Psoas muscle (tissue), 8 donors: ENCODE results near the gene OPALIN. TPM values are rescaled to one million over a fixed set of nuclear protein-coding genes. Genes with fewer than 3 reads are reported as not detected.

ENCODE experiments used
- ATAC-seq, 4 donors: fragments of 200-7000 bp; cut with Tn5 transposase; one replicate each; pipeline ENCODE4 v1.9.1; 2020; ENCODE audit warnings: moderate library complexity in 3 of 4, mild to moderate bottlenecking in 2 of 4
- DNase-seq, 2 donors: peaks; one replicate each; pipeline ENCODE4 v3.0.0-alpha.2; 2020
- H3K27ac ChIP-seq: fragments of 200-600 bp; one replicate; pipeline ENCODE4 v1.8.0; 2022
- H3K27me3 ChIP-seq, 3 donors: fragments of 200-600 bp in 1 of 3; one replicate each; pipeline versions ENCODE4 v1.6.1 to v1.8.0; 2013 to 2022; ENCODE audit warnings: low read length in 2 of 3, mild to moderate bottlenecking in 2 of 3, moderate library complexity in 1 of 3; ENCODE audit not compliant: insufficient read depth in 3 of 3
- H3K36me3 ChIP-seq, 2 donors: fragments of 200-600 bp in 1 of 2; one replicate each; pipeline versions ENCODE4 v1.6.1 to v1.8.0; 2013 to 2022; ENCODE audit warnings: low read depth in 1 of 2, mild to moderate bottlenecking in 1 of 2, moderate library complexity in 1 of 2; ENCODE audit not compliant: insufficient read depth in 1 of 2
- H3K4me1 ChIP-seq: fragments of 200-600 bp; one replicate; pipeline ENCODE4 v1.8.0; 2022
- H3K4me3 ChIP-seq: fragments of 200-600 bp; one replicate; pipeline ENCODE4 v1.8.0; 2022; ENCODE audit warnings: mild to moderate bottlenecking
- H3K9me3 ChIP-seq: fragments of 200-600 bp; one replicate; pipeline ENCODE4 v1.8.0; 2022
- WGBS, 3 donors: extraction: QIAGEN DNeasy Blood & Tissue Kit; methylation state at CpG; one replicate each; pipeline versions ENCODE4 v1.1.6 to v1.1.7; 2013; 5-methylcytosine and 5-hydroxymethylcytosine counted together
- intact Hi-C, 2 donors: fragments of 100-400 bp; cut with DNase I; formaldehyde crosslinking; loops; one replicate each; pipeline versions ENCODE4 v1.11.0 to v1.14.2; 2022
- polyA plus RNA-seq, 3 donors: library from polyadenylated mRNA; stranded (reverse); fragments of 200-250 nt; gene quantifications; one replicate each; pipeline ENCODE4 v1.2.3, GENCODE V29; 2013
- total RNA-seq, 4 donors: library from RNA; stranded (reverse); fragmentation: NEBNext Ultra II Directional in 2 of 4; extraction: Animal tissue kit (Norgen Biotek cat#: 25700) in 2 of 4; gene quantifications; one replicate each; pipeline versions ENCODE4 v1.2.1 to v1.2.4, GENCODE V29; 2021 to 2023
- TF ChIP-seq, protein P1 (sequence below): fragments of 200-600 bp; IDR thresholded peaks from one replicate; pipeline ENCODE4 v1.8.0; 2022; ENCODE audit warnings: antibody characterized with exemption
- donor health status: healthy with polysubstance abuse.
- donor health status: DM: no; HTN: no; CAD: no; lungs with moderate emphysema.
- donor health status: Bipolar disorder and iron deficiency.
- donor health status: healthy.
- donor health status: DM: yes; HTN: yes; CAD: no.
- donor health status: DM: no; HTN: no; CAD: no.
- donor health status: DM: no; HTN: no; CAD: no.
- donor health status: DM: yes; HTN: yes; CAD: no.

Gene OPALIN
- total and polyA plus RNA-seq, 7 donors: 0.17 TPM; not detected in 6

DNA sequence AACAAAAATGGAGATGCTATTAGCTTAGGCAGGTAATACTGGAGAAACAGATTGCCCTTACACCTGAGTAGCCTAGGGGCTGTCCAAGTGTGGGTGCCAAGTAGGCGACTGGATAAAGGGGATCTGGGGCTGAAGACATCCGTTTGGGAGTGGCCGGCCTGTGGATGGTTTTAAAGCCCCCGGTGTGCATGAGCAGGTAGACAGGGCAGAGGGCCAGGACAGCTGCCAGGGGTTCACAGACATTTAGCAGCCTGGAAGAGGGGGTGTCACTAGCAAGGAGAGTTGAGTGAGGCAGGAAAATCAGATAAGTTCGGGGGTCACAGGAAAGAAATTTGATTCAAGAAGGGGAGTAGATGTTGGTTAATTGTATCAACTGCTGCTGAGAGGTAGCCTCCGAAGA lies 1.5 kb upstream of the OPALIN start:
- Histone ChIP-seq H3K4me3 (no peak overlapping the region), H3K4me1 (no peaks in the 10 kb centered on the region), H3K9me3 (no peaks in the 10 kb centered on the region), H3K27ac (no peak overlapping the region), H3K36me3 (no peaks in the 10 kb centered on the region), H3K27me3 (no peaks in the 10 kb centered on the region)
- no peak for ATAC-seq
- TF ChIP-seq, protein P1, sequence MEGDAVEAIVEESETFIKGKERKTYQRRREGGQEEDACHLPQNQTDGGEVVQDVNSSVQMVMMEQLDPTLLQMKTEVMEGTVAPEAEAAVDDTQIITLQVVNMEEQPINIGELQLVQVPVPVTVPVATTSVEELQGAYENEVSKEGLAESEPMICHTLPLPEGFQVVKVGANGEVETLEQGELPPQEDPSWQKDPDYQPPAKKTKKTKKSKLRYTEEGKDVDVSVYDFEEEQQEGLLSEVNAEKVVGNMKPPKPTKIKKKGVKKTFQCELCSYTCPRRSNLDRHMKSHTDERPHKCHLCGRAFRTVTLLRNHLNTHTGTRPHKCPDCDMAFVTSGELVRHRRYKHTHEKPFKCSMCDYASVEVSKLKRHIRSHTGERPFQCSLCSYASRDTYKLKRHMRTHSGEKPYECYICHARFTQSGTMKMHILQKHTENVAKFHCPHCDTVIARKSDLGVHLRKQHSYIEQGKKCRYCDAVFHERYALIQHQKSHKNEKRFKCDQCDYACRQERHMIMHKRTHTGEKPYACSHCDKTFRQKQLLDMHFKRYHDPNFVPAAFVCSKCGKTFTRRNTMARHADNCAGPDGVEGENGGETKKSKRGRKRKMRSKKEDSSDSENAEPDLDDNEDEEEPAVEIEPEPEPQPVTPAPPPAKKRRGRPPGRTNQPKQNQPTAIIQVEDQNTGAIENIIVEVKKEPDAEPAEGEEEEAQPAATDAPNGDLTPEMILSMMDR: no peak
- DNase-seq: no peak
- intact Hi-C loops: no loop called here
- WGBS, 3 donors: 84 to 91% (median 88%) methylated on average over 6 of the region's 6 CpGs

DNA sequence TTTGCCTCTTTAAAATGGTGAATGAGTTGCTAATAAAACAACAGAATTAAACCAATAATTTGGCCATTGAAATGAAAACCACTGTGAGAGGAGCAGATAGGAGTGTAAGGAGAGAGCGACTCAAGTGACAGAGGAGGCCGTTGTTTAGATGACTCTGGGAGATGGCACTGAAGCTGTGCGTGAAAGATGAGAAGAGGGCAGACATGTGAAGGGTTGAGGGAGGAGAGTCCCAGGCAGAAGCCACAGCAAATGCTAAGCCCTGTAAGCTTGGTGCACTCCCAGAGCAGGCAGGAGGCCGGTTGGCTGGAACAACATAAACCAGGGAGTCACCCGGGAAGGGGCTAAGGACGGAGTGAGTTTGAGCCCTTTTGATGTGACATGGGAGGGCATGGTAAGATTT lies 814 bp upstream of the OPALIN start:
- Histone ChIP-seq H3K4me1 (no peaks in the 10 kb centered on the region), H3K27me3 (no peaks in the 10 kb centered on the region), H3K4me3 (no peak overlapping the region), H3K36me3 (no peaks in the 10 kb centered on the region), H3K27ac (no peak overlapping the region), H3K9me3 (no peaks in the 10 kb centered on the region)
- TF ChIP-seq, protein P1: no peak
- DNase-seq: no peak
- ATAC-seq: peak in 1 of 4 donors; percentile 46
- 36 to 56% (median 48%) methylated on average over 6 of the region's 6 CpGs for WGBS, 3 donors
- intact Hi-C loops: no loop called here

DNA sequence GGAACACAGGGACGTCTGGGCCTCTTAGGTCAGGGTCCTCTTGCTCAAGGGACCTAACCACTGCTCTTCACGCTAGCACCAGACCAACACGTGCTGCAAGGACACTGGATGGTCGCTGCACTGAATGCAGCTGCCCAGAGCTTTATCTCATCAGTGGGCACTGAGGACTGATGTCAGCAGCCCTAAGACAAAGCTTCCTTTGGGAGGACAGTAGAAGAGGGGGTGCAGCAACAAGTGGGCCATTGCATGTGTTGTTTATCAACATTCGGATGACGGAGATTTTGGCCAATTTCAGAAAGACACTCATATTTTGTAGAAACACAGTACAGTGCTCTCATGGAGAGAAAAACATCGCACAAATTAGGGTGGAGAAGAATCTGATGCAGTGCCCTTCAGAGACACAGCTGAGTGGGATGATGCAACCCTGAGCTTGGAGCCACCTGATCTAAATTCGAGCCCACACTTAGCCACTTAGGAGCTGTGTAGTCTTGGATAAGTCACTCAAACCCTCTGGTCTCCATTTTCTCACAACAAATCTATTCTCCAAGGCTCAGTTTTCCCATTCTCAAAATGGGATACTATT lies 1.7 kb downstream of the OPALIN start:
- intact Hi-C loops: no loop called here
- DNase-seq: no peak
- TF ChIP-seq, protein P1: no peak
- Histone ChIP-seq H3K4me3 (no peak overlapping the region), H3K36me3 (no peaks in the 10 kb centered on the region), H3K4me1 (no peaks in the 10 kb centered on the region), H3K27ac (no peak overlapping the region), H3K27me3 (no peaks in the 10 kb centered on the region), H3K9me3 (no peaks in the 10 kb centered on the region)
- 68 to 83% (median 72%) methylated on average over 8 of the region's 8 CpGs for WGBS, 3 donors
- ATAC-seq: no peak

DNA sequence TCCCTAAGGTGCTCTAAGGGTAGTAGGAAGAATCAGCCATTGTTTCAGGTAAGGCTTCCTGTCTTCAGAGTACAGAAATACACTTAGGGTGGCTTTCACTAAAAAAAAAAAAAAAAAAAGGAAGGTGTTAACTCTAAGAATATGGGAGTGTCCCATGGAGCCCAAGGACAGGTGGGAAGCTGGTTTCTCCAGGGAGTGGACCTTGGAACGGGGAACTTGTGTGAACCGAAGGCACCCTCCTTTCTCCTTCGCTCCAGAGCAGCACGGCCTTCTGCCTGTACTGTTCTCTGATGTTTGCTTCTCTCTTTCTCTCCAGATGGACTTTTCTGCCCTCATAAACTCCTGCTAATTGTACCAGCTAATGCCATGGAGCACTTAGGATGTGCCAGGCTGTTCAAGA lies 6.2 kb downstream of the OPALIN start:
- Histone ChIP-seq H3K4me1 (no peaks in the 10 kb centered on the region), H3K27ac (no peak overlapping the region), H3K4me3 (no peak overlapping the region), H3K9me3 (no peaks in the 10 kb centered on the region), H3K27me3 (no peaks in the 10 kb centered on the region), H3K36me3 (no peaks in the 10 kb centered on the region)
- DNase-seq: no peak
- ATAC-seq: no peak
- TF ChIP-seq, protein P1: no peak
- intact Hi-C loops: no loop called here
- WGBS, 3 donors: 64 to 73% (median 65%) methylated on average over 4 of the region's 4 CpGs

DNA sequence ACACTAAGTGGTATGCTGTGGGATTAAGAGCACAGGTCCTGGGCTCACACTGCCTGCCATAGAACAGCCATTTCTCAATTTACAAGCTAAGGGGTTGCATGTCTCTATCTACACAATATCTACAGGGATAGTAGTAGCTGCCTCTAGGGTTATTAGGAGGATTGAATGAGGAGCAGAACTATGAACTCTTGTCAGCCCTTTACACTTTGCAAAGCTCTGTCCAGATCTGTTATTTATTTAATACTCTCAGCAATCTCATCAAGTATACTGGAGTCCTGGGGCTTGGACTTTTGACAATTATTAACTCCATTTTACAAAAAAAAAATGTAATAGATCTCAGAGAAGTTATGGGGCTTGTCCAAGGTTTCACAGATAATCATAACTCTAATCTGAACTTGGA lies 6.8 kb downstream of the OPALIN start:
- TF ChIP-seq, protein P1: no peak
- no peak overlapping the region for H3K27ac ChIP-seq
- H3K4me1 ChIP-seq: no peaks in the 10 kb centered on the region
- H3K36me3 ChIP-seq: no peaks in the 10 kb centered on the region
- no peaks in the 10 kb centered on the region for H3K27me3 ChIP-seq
- DNase-seq (no peak), ATAC-seq (no peak)
- intact Hi-C loops: no loop called here
- H3K4me3 ChIP-seq: no peak overlapping the region
- no peaks in the 10 kb centered on the region for H3K9me3 ChIP-seq
